Heart right ventricle (tissue), 16 donors: ENCODE results near the gene ELF5. TPM values are rescaled to one million over a fixed set of nuclear protein-coding genes. Genes with fewer than 3 reads are reported as not detected.

Experiments
- ATAC-seq, 8 donors: fragments of 200-7000 bp; cut with Tn5 transposase; one replicate each; pipeline ENCODE4 v1.9.1; 2020; ENCODE audit warnings: mild to moderate bottlenecking in 8 of 8, moderate library complexity in 8 of 8, moderate number of reproducible peaks in 1 of 8
- DNase-seq, 2 donors: peaks; one replicate each; pipeline ENCODE4 v3.0.0-alpha.2; 2020
- H3K27ac ChIP-seq, 10 donors: fragments of 200-600 bp; sonication (generic) in 2 of 10; one replicate each; pipeline versions ENCODE4 v1.5.0 to v1.8.0; 2020 to 2022; ENCODE audit warnings: mild to moderate bottlenecking in 3 of 10
- H3K27me3 ChIP-seq, 7 donors: fragments of 200-600 bp; one replicate each; pipeline ENCODE4 v1.8.0; 2021 to 2022; ENCODE audit warnings: mild to moderate bottlenecking in 2 of 7
- H3K36me3 ChIP-seq, 9 donors: fragments of 200-600 bp; sonication (generic) in 1 of 9; one replicate each; pipeline versions ENCODE4 v1.5.0 to v1.8.0; 2020 to 2022; ENCODE audit warnings: mild to moderate bottlenecking in 2 of 9
- H3K4me1 ChIP-seq, 9 donors: fragments of 200-600 bp; sonication (generic) in 1 of 9; one replicate each; pipeline versions ENCODE4 v1.5.0 to v1.8.0; 2020 to 2022; ENCODE audit warnings: mild to moderate bottlenecking in 4 of 9
- H3K4me3 ChIP-seq, 10 donors: fragments of 200-600 bp; sonication (generic) in 2 of 10; one replicate each; pipeline versions ENCODE4 v1.5.0 to v1.8.0; 2020 to 2022; ENCODE audit warnings: mild to moderate bottlenecking in 7 of 10, moderate library complexity in 2 of 10
- H3K9me3 ChIP-seq, 11 donors: fragments of 200-600 bp in 10 of 11; sonication (generic) in 2 of 11; one replicate each; pipeline versions ENCODE4 v1.5.0 to v1.8.0; 2013 to 2022; ENCODE audit warnings: mild to moderate bottlenecking in 2 of 11, control low read depth in 1 of 11, moderate library complexity in 1 of 11
- WGBS, 2 donors: extraction: QIAGEN DNeasy Blood & Tissue Kit; methylation state at CpG; one replicate each; pipeline ENCODE4 v1.1.7; 2013; ENCODE audit warnings: inconsistent platforms in 1 of 2; 5-methylcytosine and 5-hydroxymethylcytosine counted together
- intact Hi-C, 10 donors: fragments of 100-400 bp; cut with DNase I; formaldehyde crosslinking; loops; one replicate each; pipeline versions ENCODE4 v1.11.1 to v1.14.2; 2022
- polyA plus RNA-seq, 2 donors: library from polyadenylated mRNA; stranded (reverse); fragments of 200-250 nt; gene quantifications; one replicate each; pipeline ENCODE4 v1.2.3, GENCODE V29; 2013
- total RNA-seq, 10 donors: library from RNA; stranded (reverse); fragmentation: NEBNext Ultra II Directional in 3 of 10; extraction: Animal tissue kit (Norgen Biotek cat#: 25700) in 3 of 10; gene quantifications; one replicate each; pipeline versions ENCODE4 v1.2.1 to v1.2.4, GENCODE V29; 2021 to 2023
- TF ChIP-seq, protein P1 (sequence below), 9 donors: fragments of 200-600 bp; sonication (generic) in 2 of 9; IDR thresholded peaks; one replicate each; pipeline versions ENCODE4 v1.5.0 to v1.8.0; 2021 to 2022; ENCODE audit warnings: antibody characterized with exemption in 9 of 9, mild to moderate bottlenecking in 5 of 9, moderate library complexity in 1 of 9
- donor health status: Arrhythmogenic right ventricular cardiomyopathy.
- donor health status: ischemic (EF 13 %, LVEDD 7.1; RV severe dilation, severe dysfunction).
- donor health status: healthy with polysubstance abuse.
- donor health status: DM: no; HTN: yes; CAD: no.
- donor health status: DM: no; HTN: no; CAD: no.
- donor health status: ischemic (EF 25% LVEDD 6.9; RV normal size, moderate dysfunction).
- donor health status: ischemic (EF 25% LVEDD 5.7; RV mildly dilated, moderate dysfunction).
- donor health status: healthy.
- donor health status: DM: yes; HTN: yes; CAD: no.
- donor health status: Ischemic cardiomyopathy.
- donor health status: ischemic (EF 35%, LVEDD 5.7; RV mildly dilated, moderate dysfunction).
- donor health status: nonischemic (EF 11% LVEDD 7.7; RV severe dilation, severe dysfunction).
- donor health status: DM: yes; HTN: yes; CAD: no.
- donor health status: PGD.
- donor health status: ischemic (EF 29% LVEDD 5.4; RV normal size, mild dysfunction).
- donor health status: nonischemic (EF 23%, LVEDD 6.1; RV moderate dilation, normal function).

Gene ELF5
- total and polyA plus RNA-seq, 12 donors: not detected

- Histone ChIP-seq H3K9me3 (no peaks in the 10 kb centered on the region), H3K36me3 (peaks cover 0 to 40% (median 23%) of the 10 kb centered on the region in 9 donors), H3K4me3 (no peak overlapping the region), H3K27me3 (no peaks in the 10 kb centered on the region), H3K4me1 (no peaks in the 10 kb centered on the region), H3K27ac (no peak overlapping the region)
- intact Hi-C loops: loop anchor here in 1 of 10 donors (10.0 kb wide), 1 partner anchor 481 kb away; no protein-coding TSS in a partner anchor
- TF ChIP-seq, protein P1, sequence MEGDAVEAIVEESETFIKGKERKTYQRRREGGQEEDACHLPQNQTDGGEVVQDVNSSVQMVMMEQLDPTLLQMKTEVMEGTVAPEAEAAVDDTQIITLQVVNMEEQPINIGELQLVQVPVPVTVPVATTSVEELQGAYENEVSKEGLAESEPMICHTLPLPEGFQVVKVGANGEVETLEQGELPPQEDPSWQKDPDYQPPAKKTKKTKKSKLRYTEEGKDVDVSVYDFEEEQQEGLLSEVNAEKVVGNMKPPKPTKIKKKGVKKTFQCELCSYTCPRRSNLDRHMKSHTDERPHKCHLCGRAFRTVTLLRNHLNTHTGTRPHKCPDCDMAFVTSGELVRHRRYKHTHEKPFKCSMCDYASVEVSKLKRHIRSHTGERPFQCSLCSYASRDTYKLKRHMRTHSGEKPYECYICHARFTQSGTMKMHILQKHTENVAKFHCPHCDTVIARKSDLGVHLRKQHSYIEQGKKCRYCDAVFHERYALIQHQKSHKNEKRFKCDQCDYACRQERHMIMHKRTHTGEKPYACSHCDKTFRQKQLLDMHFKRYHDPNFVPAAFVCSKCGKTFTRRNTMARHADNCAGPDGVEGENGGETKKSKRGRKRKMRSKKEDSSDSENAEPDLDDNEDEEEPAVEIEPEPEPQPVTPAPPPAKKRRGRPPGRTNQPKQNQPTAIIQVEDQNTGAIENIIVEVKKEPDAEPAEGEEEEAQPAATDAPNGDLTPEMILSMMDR (IDR thresholded peaks at IDR 0.05): no peak
- DNase-seq (no peak), ATAC-seq (no peak)
- WGBS, 2 donors: 43 to 53% methylated on average over 3 of the region's 3 CpGs
Observed at GRCh38 chr11:34475656-34476055, 37.9 kb downstream of the ELF5 start.

- Histone ChIP-seq H3K4me3 (no peak overlapping the region), H3K36me3 (peaks cover 0 to 60% (median 41%) of the 10 kb centered on the region in 9 donors), H3K27ac (no peak overlapping the region), H3K27me3 (no peaks in the 10 kb centered on the region), H3K9me3 (no peaks in the 10 kb centered on the region), H3K4me1 (no peaks in the 10 kb centered on the region)
- intact Hi-C loops: loop anchor here in 1 of 10 donors (10.0 kb wide), 1 partner anchor 479 kb away; no protein-coding TSS in a partner anchor
- DNase-seq: no peak
- TF ChIP-seq, protein P1 (IDR thresholded peaks at IDR 0.05): no peak
- no peak for ATAC-seq
- WGBS, 2 donors: 97 to 98% methylated on average over 4 of the region's 4 CpGs
Observed at GRCh38 chr11:34473603-34474169, 39.9 kb downstream of the ELF5 start.

- Histone ChIP-seq H3K9me3 (peaks cover 0 to 29% (median 6%) of the 10 kb centered on the region in 11 donors), H3K36me3 (peaks cover 0 to 100% (median 86%) of the 10 kb centered on the region in 9 donors), H3K4me1 (peaks cover 0 to 10% (median 0%) of the 10 kb centered on the region in 9 donors), H3K27me3 (no peaks in the 10 kb centered on the region), H3K4me3 (no peak overlapping the region), H3K27ac (no peak overlapping the region)
- TF ChIP-seq, protein P1 (IDR thresholded peaks at IDR 0.05): peak; percentile 27 to 73 (median 56)
- DNase-seq: no peak
- intact Hi-C loops: loop anchor here in 1 of 10 donors (10.0 kb wide), 1 partner anchor 104 kb away; no protein-coding TSS in a partner anchor
- ATAC-seq: no peak
- 86 to 88% methylated on average over 8 of the region's 8 CpGs for WGBS, 2 donors
Observed at GRCh38 chr11:34468209-34468841, 45.3 kb downstream of the ELF5 start.

- H3K4me1 ChIP-seq: peaks cover 0 to 10% (median 0%) of the 10 kb centered on the region in 9 donors
- DNase-seq: no peak
- H3K4me3 ChIP-seq: no peak overlapping the region
- 95 to 99% methylated on average over 3 of the region's 3 CpGs for WGBS, 2 donors
- peaks cover 0 to 29% (median 6%) of the 10 kb centered on the region in 11 donors for H3K9me3 ChIP-seq
- no peaks in the 10 kb centered on the region for H3K27me3 ChIP-seq
- peaks cover 0 to 100% (median 87%) of the 10 kb centered on the region in 9 donors for H3K36me3 ChIP-seq
- ATAC-seq: no peak
- TF ChIP-seq, protein P1 (IDR thresholded peaks at IDR 0.05): no peak
- no peak overlapping the region for H3K27ac ChIP-seq
- intact Hi-C loops: loop anchor here in 1 of 10 donors (10.0 kb wide), 1 partner anchor 102 kb away; no protein-coding TSS in a partner anchor
Observed at GRCh38 chr11:34466802-34467488, 46.6 kb downstream of the ELF5 start.
